ENCODE data around the gene AK9. TPM values are rescaled to one million over a fixed set of nuclear protein-coding genes. Genes with fewer than 3 reads are reported as not detected.
"Not testable (repeated sequence)": the region's sequence is repeated elsewhere in the genome, so short reads cannot be mapped to it uniquely, and the experiment has no call there.

The AK9 gene
- total RNA-seq, 5 donors from 2014 or later (not counting 1 experiment from before 2014, with no cell fraction given): 7.9 to 12.6 (median 10.2) TPM

GRCh38 chr6:109725250-109725649 lies 34.2 kb upstream of the AK9 start:
- DNase-seq; CTCF ChIA-PET; H3K4me3 ChIP-seq (ENCODE audit: control insufficient read depth in 1 of 2, extremely low read depth in 1 of 2, low read length in 1 of 2); H3K4me1 ChIP-seq (ENCODE audit: control insufficient read depth in 1 of 2, extremely low read depth in 1 of 2, insufficient read depth in 2 of 2, low read length in 2 of 2); H3K27ac ChIP-seq (ENCODE audit: low read length); H3K4me3 Mint-ChIP-seq; H3K4me1 Mint-ChIP-seq; H3K36me3 ChIP-seq (ENCODE audit: control insufficient read depth in 2 of 2, extremely low read depth in 1 of 2, insufficient read depth in 1 of 2, low read length in 1 of 2); H3K27me3 Mint-ChIP-seq; ATAC-seq (replicated peaks in 1 of 4); H3K27ac Mint-ChIP-seq; POLR2A ChIA-PET; H3K9me3 ChIP-seq; H3K9me3 Mint-ChIP-seq; H3K27me3 ChIP-seq (replicated peaks in 1 of 2; ENCODE audit: control insufficient read depth in 2 of 2, extremely low read depth in 1 of 2, insufficient read depth in 2 of 2, low read length in 1 of 2): not testable (repeated sequence)
- no CpG with 5 or more reads among the region's 3 CpGs for WGBS (ENCODE audit: insufficient coverage)
- peaks cover 65% of the 10 kb centered on the region for H3K36me3 Mint-ChIP-seq

- DNase-seq (no peak), ATAC-seq (replicated peaks in 1 of 4) (no peak)
- Histone ChIP-seq H3K4me1 (ENCODE audit: control insufficient read depth in 1 of 2, extremely low read depth in 1 of 2, insufficient read depth in 2 of 2, low read length in 2 of 2) (no peaks in the 10 kb centered on the region), H3K27ac (ENCODE audit: low read length) (no peak overlapping the region), H3K9me3 (no peaks in the 10 kb centered on the region), H3K4me3 (ENCODE audit: control insufficient read depth in 1 of 2, extremely low read depth in 1 of 2, low read length in 1 of 2) (no peak overlapping the region), H3K36me3 (ENCODE audit: control insufficient read depth in 2 of 2, extremely low read depth in 1 of 2, insufficient read depth in 1 of 2, low read length in 1 of 2) (peaks cover 0 to 10% of the 10 kb centered on the region in 2 donors), H3K27me3 (replicated peaks in 1 of 2; ENCODE audit: control insufficient read depth in 2 of 2, extremely low read depth in 1 of 2, insufficient read depth in 2 of 2, low read length in 1 of 2) (no peaks in the 10 kb centered on the region)
- Mint-ChIP-seq H3K9me3 (peaks cover 0 to 3% (median 0%) of the 10 kb centered on the region in 3 donors), H3K4me1 (no peaks in the 10 kb centered on the region), H3K36me3 (peaks cover 61% of the 10 kb centered on the region), H3K4me3 (no peak overlapping the region), H3K27me3 (no peaks in the 10 kb centered on the region), H3K27ac (no peak overlapping the region)
- ChIA-PET POLR2A (interaction anchor here in 1 of 2 donors (0.6 kb wide), 1 partner anchor 327 kb away, joined by 3 read pairs; no protein-coding TSS in a partner anchor), CTCF (interaction anchor here (0.5 to 0.7 kb wide), 2 partner anchors 11 to 271 kb away, joined by 3 read pairs; no protein-coding TSS in a partner anchor)
- 90% methylated on average over 3 of the region's 3 CpGs for WGBS (ENCODE audit: insufficient coverage)
These were observed 31.7 kb upstream of the AK9 start for GRCh38 chr6:109722564-109723254.

- Mint-ChIP-seq H3K36me3 (peaks cover 59% of the 10 kb centered on the region), H3K9me3 (peaks cover 0 to 3% (median 0%) of the 10 kb centered on the region in 3 donors), H3K4me1 (peaks cover 0 to 7% (median 0%) of the 10 kb centered on the region in 3 donors), H3K27ac (no peak overlapping the region), H3K27me3 (no peaks in the 10 kb centered on the region), H3K4me3 (no peak overlapping the region)
- Histone ChIP-seq H3K36me3 (ENCODE audit: control insufficient read depth in 2 of 2, extremely low read depth in 1 of 2, insufficient read depth in 1 of 2, low read length in 1 of 2) (peaks cover 0 to 13% of the 10 kb centered on the region in 2 donors), H3K27me3 (replicated peaks in 1 of 2; ENCODE audit: control insufficient read depth in 2 of 2, extremely low read depth in 1 of 2, insufficient read depth in 2 of 2, low read length in 1 of 2) (no peaks in the 10 kb centered on the region), H3K4me1 (ENCODE audit: control insufficient read depth in 1 of 2, extremely low read depth in 1 of 2, insufficient read depth in 2 of 2, low read length in 2 of 2) (no peaks in the 10 kb centered on the region), H3K9me3 (no peaks in the 10 kb centered on the region), H3K4me3 (ENCODE audit: control insufficient read depth in 1 of 2, extremely low read depth in 1 of 2, low read length in 1 of 2) (no peak overlapping the region), H3K27ac (ENCODE audit: low read length) (no peak overlapping the region)
- no CpG with 5 or more reads among the region's 3 CpGs for WGBS (ENCODE audit: insufficient coverage)
- POLR2A ChIA-PET: interaction anchor here in 1 of 2 donors (0.6 kb wide), 1 partner anchor 327 kb away, joined by 3 read pairs; no protein-coding TSS in a partner anchor
- ATAC-seq (replicated peaks in 1 of 4) (no peak), DNase-seq (no peak)
- CTCF ChIA-PET: interaction anchor here (0.5 to 0.7 kb wide), 3 partner anchors 10 to 272 kb away, joined by 3 to 4 read pairs (median 3); no protein-coding TSS in a partner anchor
These were observed 31.0 kb upstream of the AK9 start for GRCh38 chr6:109722011-109722410.

- ChIA-PET POLR2A (interaction anchor here in 1 of 2 donors (0.7 kb wide), 1 partner anchor 451 kb away, joined by 3 read pairs; no protein-coding TSS in a partner anchor), CTCF (interaction anchor here in 1 of 2 donors (0.8 kb wide), 1 partner anchor 15 kb away, joined by 4 read pairs; no protein-coding TSS in a partner anchor)
- 100% methylated on average over 1 of the region's 3 CpGs for WGBS (ENCODE audit: insufficient coverage)
- Mint-ChIP-seq H3K9me3 (peaks cover 0 to 3% (median 0%) of the 10 kb centered on the region in 3 donors), H3K4me3 (no peak overlapping the region), H3K27ac (no peak overlapping the region), H3K27me3 (no peaks in the 10 kb centered on the region), H3K36me3 (peaks cover 45% of the 10 kb centered on the region), H3K4me1 (peaks cover 0 to 7% (median 0%) of the 10 kb centered on the region in 3 donors)
- Histone ChIP-seq H3K27me3 (replicated peaks in 1 of 2; ENCODE audit: control insufficient read depth in 2 of 2, extremely low read depth in 1 of 2, insufficient read depth in 2 of 2, low read length in 1 of 2) (no peaks in the 10 kb centered on the region), H3K36me3 (ENCODE audit: control insufficient read depth in 2 of 2, extremely low read depth in 1 of 2, insufficient read depth in 1 of 2, low read length in 1 of 2) (peaks cover 0 to 15% of the 10 kb centered on the region in 2 donors), H3K4me3 (ENCODE audit: control insufficient read depth in 1 of 2, extremely low read depth in 1 of 2, low read length in 1 of 2) (no peak overlapping the region), H3K9me3 (no peaks in the 10 kb centered on the region), H3K27ac (ENCODE audit: low read length) (no peak overlapping the region), H3K4me1 (ENCODE audit: control insufficient read depth in 1 of 2, extremely low read depth in 1 of 2, insufficient read depth in 2 of 2, low read length in 2 of 2) (no peaks in the 10 kb centered on the region)
- DNase-seq (no peak), ATAC-seq (replicated peaks in 1 of 4) (no peak)
These were observed 29.3 kb upstream of the AK9 start for GRCh38 chr6:109720311-109720710.

GRCh38 chr6:109718991-109719390 lies 28.0 kb upstream of the AK9 start:
- Histone ChIP-seq H3K9me3 (no peaks in the 10 kb centered on the region), H3K27ac (ENCODE audit: low read length) (no peak overlapping the region), H3K4me1 (ENCODE audit: control insufficient read depth in 1 of 2, extremely low read depth in 1 of 2, insufficient read depth in 2 of 2, low read length in 2 of 2) (no peaks in the 10 kb centered on the region), H3K4me3 (ENCODE audit: control insufficient read depth in 1 of 2, extremely low read depth in 1 of 2, low read length in 1 of 2) (no peak overlapping the region), H3K27me3 (replicated peaks in 1 of 2; ENCODE audit: control insufficient read depth in 2 of 2, extremely low read depth in 1 of 2, insufficient read depth in 2 of 2, low read length in 1 of 2) (no peaks in the 10 kb centered on the region), H3K36me3 (ENCODE audit: control insufficient read depth in 2 of 2, extremely low read depth in 1 of 2, insufficient read depth in 1 of 2, low read length in 1 of 2) (peaks cover 0 to 15% of the 10 kb centered on the region in 2 donors)
- Mint-ChIP-seq H3K9me3 (no peaks in the 10 kb centered on the region), H3K36me3 (peaks cover 36% of the 10 kb centered on the region), H3K4me3 (no peak overlapping the region), H3K27me3 (no peaks in the 10 kb centered on the region), H3K4me1 (peaks cover 0 to 7% (median 0%) of the 10 kb centered on the region in 3 donors), H3K27ac (no peak overlapping the region)
- ATAC-seq (replicated peaks in 1 of 4) (no peak), DNase-seq (no peak)
- 88% methylated on average over 3 of the region's 5 CpGs for WGBS (ENCODE audit: insufficient coverage)
- ChIA-PET POLR2A (interaction anchor here in 1 of 2 donors (0.6 kb wide), 1 partner anchor 1096 kb away, joined by 5 read pairs; no protein-coding TSS in a partner anchor), CTCF (no interaction called here)

GRCh38 chr6:109717971-109718370 lies 27.0 kb upstream of the AK9 start:
- Histone ChIP-seq H3K9me3 (no peaks in the 10 kb centered on the region), H3K4me3 (ENCODE audit: control insufficient read depth in 1 of 2, extremely low read depth in 1 of 2, low read length in 1 of 2) (no peak overlapping the region), H3K36me3 (ENCODE audit: control insufficient read depth in 2 of 2, extremely low read depth in 1 of 2, insufficient read depth in 1 of 2, low read length in 1 of 2) (peaks cover 0 to 10% of the 10 kb centered on the region in 2 donors), H3K27ac (ENCODE audit: low read length) (no peak overlapping the region), H3K4me1 (ENCODE audit: control insufficient read depth in 1 of 2, extremely low read depth in 1 of 2, insufficient read depth in 2 of 2, low read length in 2 of 2) (no peaks in the 10 kb centered on the region), H3K27me3 (replicated peaks in 1 of 2; ENCODE audit: control insufficient read depth in 2 of 2, extremely low read depth in 1 of 2, insufficient read depth in 2 of 2, low read length in 1 of 2) (no peaks in the 10 kb centered on the region)
- Mint-ChIP-seq H3K4me3 (no peak overlapping the region), H3K36me3 (peaks cover 30% of the 10 kb centered on the region), H3K4me1 (peaks cover 0 to 7% (median under 1%) of the 10 kb centered on the region in 3 donors), H3K9me3 (no peaks in the 10 kb centered on the region), H3K27ac (no peak overlapping the region), H3K27me3 (no peaks in the 10 kb centered on the region)
- CTCF ChIA-PET: no interaction called here
- no peak for ATAC-seq (replicated peaks in 1 of 4)
- DNase-seq: no peak
- POLR2A ChIA-PET: no interaction called here
- WGBS (ENCODE audit: insufficient coverage): no CpG with 5 or more reads among the region's 2 CpGs
